ENCODE results near the gene IL11RA. TPM values are rescaled to one million over a fixed set of nuclear protein-coding genes. Genes with fewer than 3 reads are reported as not detected.

Gene IL11RA
- polyA plus RNA-seq (2012; ENCODE audit: insufficient read length, low read depth) = 18.9 TPM

DNA sequence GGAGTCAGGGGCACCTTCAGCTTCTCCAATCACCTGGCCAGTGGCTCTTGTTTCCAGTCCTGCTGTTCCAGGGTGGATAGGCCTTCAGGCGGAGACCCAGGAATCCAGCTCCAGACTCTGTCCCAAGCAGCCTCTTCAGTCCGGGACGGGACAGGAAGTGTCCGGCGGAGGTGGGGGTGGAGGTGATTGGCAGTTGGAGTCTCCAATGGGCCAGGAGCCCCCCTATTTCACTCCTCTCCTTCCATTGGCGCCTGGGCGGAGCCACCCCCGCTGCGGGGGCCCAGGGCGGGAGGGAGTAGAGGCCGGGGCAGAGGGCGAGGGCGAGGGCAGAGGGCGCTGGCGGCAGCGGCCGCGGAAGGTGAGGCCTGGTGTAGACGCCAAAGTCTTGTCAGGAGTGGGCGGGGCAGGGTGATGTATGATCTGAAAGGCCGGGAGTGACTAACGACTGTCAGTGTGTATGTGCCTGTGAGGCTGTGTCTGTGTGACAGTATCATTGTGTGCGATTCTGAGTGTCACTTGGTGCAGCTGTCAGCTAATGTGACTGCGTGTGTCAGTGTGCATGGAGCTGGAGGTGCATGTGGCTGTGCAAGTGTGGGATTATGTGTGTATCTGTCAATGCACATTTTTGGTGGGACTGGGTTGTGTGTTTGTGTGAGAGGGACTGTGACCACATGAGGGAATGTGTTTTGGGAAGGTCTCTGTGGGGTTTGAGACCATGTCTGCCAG lies at the start of gene IL11RA:
Gene IL11RA, plus strand, starts transcription at position 310 of the 726 bp plus-strand sequence. CDS start 3,033 bp downstream, outside the sequence.
- TF ChIP-seq, protein P1, sequence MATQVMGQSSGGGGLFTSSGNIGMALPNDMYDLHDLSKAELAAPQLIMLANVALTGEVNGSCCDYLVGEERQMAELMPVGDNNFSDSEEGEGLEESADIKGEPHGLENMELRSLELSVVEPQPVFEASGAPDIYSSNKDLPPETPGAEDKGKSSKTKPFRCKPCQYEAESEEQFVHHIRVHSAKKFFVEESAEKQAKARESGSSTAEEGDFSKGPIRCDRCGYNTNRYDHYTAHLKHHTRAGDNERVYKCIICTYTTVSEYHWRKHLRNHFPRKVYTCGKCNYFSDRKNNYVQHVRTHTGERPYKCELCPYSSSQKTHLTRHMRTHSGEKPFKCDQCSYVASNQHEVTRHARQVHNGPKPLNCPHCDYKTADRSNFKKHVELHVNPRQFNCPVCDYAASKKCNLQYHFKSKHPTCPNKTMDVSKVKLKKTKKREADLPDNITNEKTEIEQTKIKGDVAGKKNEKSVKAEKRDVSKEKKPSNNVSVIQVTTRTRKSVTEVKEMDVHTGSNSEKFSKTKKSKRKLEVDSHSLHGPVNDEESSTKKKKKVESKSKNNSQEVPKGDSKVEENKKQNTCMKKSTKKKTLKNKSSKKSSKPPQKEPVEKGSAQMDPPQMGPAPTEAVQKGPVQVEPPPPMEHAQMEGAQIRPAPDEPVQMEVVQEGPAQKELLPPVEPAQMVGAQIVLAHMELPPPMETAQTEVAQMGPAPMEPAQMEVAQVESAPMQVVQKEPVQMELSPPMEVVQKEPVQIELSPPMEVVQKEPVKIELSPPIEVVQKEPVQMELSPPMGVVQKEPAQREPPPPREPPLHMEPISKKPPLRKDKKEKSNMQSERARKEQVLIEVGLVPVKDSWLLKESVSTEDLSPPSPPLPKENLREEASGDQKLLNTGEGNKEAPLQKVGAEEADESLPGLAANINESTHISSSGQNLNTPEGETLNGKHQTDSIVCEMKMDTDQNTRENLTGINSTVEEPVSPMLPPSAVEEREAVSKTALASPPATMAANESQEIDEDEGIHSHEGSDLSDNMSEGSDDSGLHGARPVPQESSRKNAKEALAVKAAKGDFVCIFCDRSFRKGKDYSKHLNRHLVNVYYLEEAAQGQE (IDR thresholded peaks at IDR 0.05; ENCODE audit: insufficient read depth in 1 of 2, low read depth in 2 of 2, low read length in 2 of 2) = no peak
- TF ChIP-seq POLR2AphosphoS5 (IDR thresholded peaks at IDR 0.05; ENCODE audit: low read depth, low read length) (peak; percentile 57; the same call in 1 of the 2 replicates), FOXP2 (optimal IDR thresholded peaks at IDR 0.05; ENCODE audit: borderline replicate concordance, extremely low read depth, extremely low read length, insufficient read depth) (peak; percentile 41), TAF1 (IDR thresholded peaks at IDR 0.05; ENCODE audit: borderline replicate concordance, insufficient read depth, low read length) (no peak), SIN3A (IDR thresholded peaks at IDR 0.05; ENCODE audit: borderline replicate concordance, insufficient read depth, low read length) (no peak)

DNA sequence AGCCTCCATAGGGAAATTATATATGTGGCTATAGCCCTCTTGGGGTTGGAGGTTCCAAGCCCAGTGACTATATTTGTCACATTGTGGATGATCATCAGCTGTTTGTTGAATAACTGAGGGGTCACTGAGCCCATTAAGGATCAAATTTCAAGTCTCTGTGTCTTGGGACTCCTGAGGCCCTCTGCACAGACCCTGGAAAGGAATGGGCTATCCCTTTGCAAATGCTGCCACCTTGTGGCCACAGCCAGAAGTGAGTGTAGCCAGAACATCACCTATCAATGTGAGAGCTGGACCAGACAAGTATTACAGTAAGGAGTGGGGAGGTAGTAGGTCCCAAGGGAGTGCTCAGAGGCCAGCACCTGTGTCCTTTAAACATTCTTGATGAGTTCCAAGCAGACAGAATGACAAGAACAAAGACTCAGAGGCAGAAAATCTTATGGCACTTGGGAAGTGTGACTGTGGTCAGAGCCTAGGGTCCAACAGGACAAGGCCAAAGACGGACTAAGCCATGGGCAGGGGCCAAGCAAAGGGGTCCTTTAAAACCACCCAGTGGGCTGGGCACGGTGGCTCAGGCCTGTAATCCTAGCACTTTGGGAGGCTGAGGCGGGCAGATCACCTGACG lies 48.3 kb upstream of the IL11RA start:
- TF ChIP-seq SIN3A (IDR thresholded peaks at IDR 0.05; ENCODE audit: borderline replicate concordance, insufficient read depth, low read length) (no peak), POLR2AphosphoS5 (IDR thresholded peaks at IDR 0.05; ENCODE audit: low read depth, low read length) (no peak), FOXP2 (optimal IDR thresholded peaks at IDR 0.05; ENCODE audit: borderline replicate concordance, extremely low read depth, extremely low read length, insufficient read depth) (no peak), TAF1 (IDR thresholded peaks at IDR 0.05; ENCODE audit: borderline replicate concordance, insufficient read depth, low read length) (no peak)
- TF ChIP-seq, protein P1 (IDR thresholded peaks at IDR 0.05; ENCODE audit: insufficient read depth in 1 of 2, low read depth in 2 of 2, low read length in 2 of 2) = no peak

DNA sequence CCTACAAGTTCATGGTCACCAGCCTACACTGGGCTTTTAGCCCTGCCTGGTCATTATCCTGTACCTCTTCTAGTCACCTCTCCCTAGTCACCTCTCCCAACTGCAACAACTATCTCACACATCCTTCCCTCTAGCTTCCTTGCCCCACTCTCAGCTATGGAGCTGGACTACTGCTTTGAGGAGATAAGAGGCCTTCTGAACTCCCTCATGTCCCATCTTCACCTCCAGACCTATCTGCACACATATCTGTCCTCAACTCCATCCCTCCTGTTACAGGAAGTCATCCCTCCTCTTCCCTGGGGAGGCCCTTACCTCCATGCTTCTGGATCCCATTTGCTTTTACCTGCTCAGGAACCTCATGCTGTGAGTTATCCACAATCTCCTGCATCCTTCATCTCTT lies 45.8 kb upstream of the IL11RA start:
- TF ChIP-seq, protein P1 (IDR thresholded peaks at IDR 0.05; ENCODE audit: insufficient read depth in 1 of 2, low read depth in 2 of 2, low read length in 2 of 2) = no peak
- TF ChIP-seq FOXP2 (optimal IDR thresholded peaks at IDR 0.05; ENCODE audit: borderline replicate concordance, extremely low read depth, extremely low read length, insufficient read depth) = no peak
- TF ChIP-seq TAF1 (IDR thresholded peaks at IDR 0.05; ENCODE audit: borderline replicate concordance, insufficient read depth, low read length) = no peak
- no peak for TF ChIP-seq SIN3A (IDR thresholded peaks at IDR 0.05; ENCODE audit: borderline replicate concordance, insufficient read depth, low read length)
- TF ChIP-seq POLR2AphosphoS5 (IDR thresholded peaks at IDR 0.05; ENCODE audit: low read depth, low read length) = no peak

DNA sequence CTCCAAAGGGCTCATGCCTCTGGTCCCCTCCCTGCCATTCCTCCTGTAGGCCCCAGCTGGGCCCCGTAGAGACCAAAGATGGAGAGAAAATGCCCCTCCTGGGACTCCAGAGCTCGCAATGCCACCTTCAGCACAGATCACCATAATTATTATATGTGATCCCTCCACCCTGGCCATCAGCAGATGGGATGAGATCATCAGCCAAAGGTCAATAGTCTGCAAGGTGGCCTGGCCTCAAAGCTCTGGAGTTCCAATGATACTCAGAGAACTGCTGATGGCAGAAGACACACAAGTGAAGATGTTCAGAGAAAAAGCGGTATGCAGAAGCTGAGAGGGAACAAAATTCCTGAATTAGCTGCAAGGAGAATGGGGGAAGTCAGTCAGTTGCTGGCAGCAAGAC lies 45.1 kb upstream of the IL11RA start:
- TF ChIP-seq FOXP2 (optimal IDR thresholded peaks at IDR 0.05; ENCODE audit: borderline replicate concordance, extremely low read depth, extremely low read length, insufficient read depth) (no peak), SIN3A (IDR thresholded peaks at IDR 0.05; ENCODE audit: borderline replicate concordance, insufficient read depth, low read length) (no peak), POLR2AphosphoS5 (IDR thresholded peaks at IDR 0.05; ENCODE audit: low read depth, low read length) (no peak), TAF1 (IDR thresholded peaks at IDR 0.05; ENCODE audit: borderline replicate concordance, insufficient read depth, low read length) (no peak)
- TF ChIP-seq, protein P1 (IDR thresholded peaks at IDR 0.05; ENCODE audit: insufficient read depth in 1 of 2, low read depth in 2 of 2, low read length in 2 of 2) = no peak
